ENCODE results near the gene AGK. TPM values are rescaled to one million over a fixed set of nuclear protein-coding genes. Genes with fewer than 3 reads are reported as not detected.

Gene AGK
- total and polyA plus RNA-seq, 2 donors (not counting 1 experiment from before 2014, with no cell fraction given): 12.8 to 26.1 TPM

DNA sequence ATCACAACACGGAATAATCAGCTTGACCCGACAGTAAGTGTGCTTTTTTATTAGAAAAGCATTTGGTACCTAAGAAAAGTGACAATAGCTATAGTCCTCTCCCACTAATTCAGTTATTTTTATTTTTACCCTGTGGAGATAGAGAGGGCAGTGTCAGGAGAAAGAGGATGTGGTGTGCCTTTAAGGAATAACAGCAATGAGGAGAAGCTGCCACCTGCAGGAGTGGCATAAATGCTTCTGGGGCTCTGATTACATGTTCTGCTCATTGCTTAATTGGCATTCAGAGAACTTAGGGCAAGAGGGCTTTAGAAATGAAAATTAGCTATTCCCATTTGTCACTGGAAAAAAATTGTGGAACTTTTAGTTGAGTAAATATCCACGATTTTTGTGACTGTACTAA lies 90.7 kb downstream of the AGK start:
- H3K27ac Mint-ChIP-seq: no peak overlapping the region
- ChIA-PET POLR2A (no interaction called here), CTCF (interaction anchor here (1.1 kb wide), 1 partner anchor 96 kb away, joined by 4 read pairs; the partner anchor contains the start of gene SSBP1)
- H3K4me1 ChIP-seq (ENCODE audit: control insufficient read depth in 2 of 2, insufficient read depth in 2 of 2, low read length in 2 of 2): no peaks in the 10 kb centered on the region
- WGBS (ENCODE audit: insufficient coverage): no CpG with 5 or more reads among the region's 3 CpGs
- intact Hi-C loops (cut with micrococcal nuclease): no loop called here
- H3K4me3 Mint-ChIP-seq: no peak overlapping the region
- no peaks in the 10 kb centered on the region for H3K9me3 Mint-ChIP-seq (ENCODE audit: insufficient read depth)
- no peaks in the 10 kb centered on the region for H4K20me1 ChIP-seq (ENCODE audit: control insufficient read depth, insufficient read depth, low read length, poor library complexity, severe bottlenecking)
- H2AFZ ChIP-seq (ENCODE audit: insufficient read depth, low read depth, low read length, poor library complexity, severe bottlenecking): no peak overlapping the region
- H3K4me3 ChIP-seq (ENCODE audit: control extremely low read depth in 1 of 5, extremely low read depth in 1 of 5, insufficient read depth in 1 of 5, low read depth in 2 of 5, low read length in 4 of 5): no peak overlapping the region
- H3K27me3 Mint-ChIP-seq: no peaks in the 10 kb centered on the region
- DNase-seq (no peak), ATAC-seq (ENCODE audit: low read depth) (no peak)
- H3K4me1 Mint-ChIP-seq: no peaks in the 10 kb centered on the region
- H3K9ac ChIP-seq (ENCODE audit: low read length): no peak overlapping the region
- no peaks in the 10 kb centered on the region for H3K27me3 ChIP-seq (replicated peaks in 1 of 4; ENCODE audit: control extremely low read depth in 1 of 4, control insufficient read depth in 3 of 4, insufficient read depth in 4 of 4, low read length in 3 of 4)
- no peak overlapping the region for H3K27ac ChIP-seq (ENCODE audit: low read length in 2 of 2)
- no peak overlapping the region for H3K4me2 ChIP-seq (replicated peaks; ENCODE audit: low read depth, low read length, poor library complexity, severe bottlenecking)
- TF ChIP-seq, protein P1, sequence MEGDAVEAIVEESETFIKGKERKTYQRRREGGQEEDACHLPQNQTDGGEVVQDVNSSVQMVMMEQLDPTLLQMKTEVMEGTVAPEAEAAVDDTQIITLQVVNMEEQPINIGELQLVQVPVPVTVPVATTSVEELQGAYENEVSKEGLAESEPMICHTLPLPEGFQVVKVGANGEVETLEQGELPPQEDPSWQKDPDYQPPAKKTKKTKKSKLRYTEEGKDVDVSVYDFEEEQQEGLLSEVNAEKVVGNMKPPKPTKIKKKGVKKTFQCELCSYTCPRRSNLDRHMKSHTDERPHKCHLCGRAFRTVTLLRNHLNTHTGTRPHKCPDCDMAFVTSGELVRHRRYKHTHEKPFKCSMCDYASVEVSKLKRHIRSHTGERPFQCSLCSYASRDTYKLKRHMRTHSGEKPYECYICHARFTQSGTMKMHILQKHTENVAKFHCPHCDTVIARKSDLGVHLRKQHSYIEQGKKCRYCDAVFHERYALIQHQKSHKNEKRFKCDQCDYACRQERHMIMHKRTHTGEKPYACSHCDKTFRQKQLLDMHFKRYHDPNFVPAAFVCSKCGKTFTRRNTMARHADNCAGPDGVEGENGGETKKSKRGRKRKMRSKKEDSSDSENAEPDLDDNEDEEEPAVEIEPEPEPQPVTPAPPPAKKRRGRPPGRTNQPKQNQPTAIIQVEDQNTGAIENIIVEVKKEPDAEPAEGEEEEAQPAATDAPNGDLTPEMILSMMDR (IDR thresholded peaks at IDR 0.05): no peak
- no peak for TF ChIP-seq EZH2 (IDR thresholded peaks at IDR 0.05; ENCODE audit: borderline replicate concordance, insufficient read depth, low read depth, low read length, poor library complexity, severe bottlenecking)
- H3K9me3 ChIP-seq (ENCODE audit: control extremely low read depth in 1 of 3, control insufficient read depth in 2 of 3, insufficient read depth in 1 of 3, low read length in 2 of 3): no peaks in the 10 kb centered on the region
- peaks cover 8 to 10% of the 10 kb centered on the region in 2 experiments for H3K36me3 ChIP-seq (replicated peaks in 1 of 2; ENCODE audit: control extremely low read depth in 1 of 2, control insufficient read depth in 1 of 2, extremely low read depth in 1 of 2, insufficient read depth in 2 of 2, low read length in 1 of 2)
- no peaks in the 10 kb centered on the region for H3K79me2 ChIP-seq (ENCODE audit: control insufficient read depth, insufficient read depth, low read length)

- Histone ChIP-seq H3K27ac (ENCODE audit: low read length in 2 of 2) (no peak overlapping the region), H3K4me1 (ENCODE audit: control insufficient read depth in 2 of 2, insufficient read depth in 2 of 2, low read length in 2 of 2) (peaks cover 8 to 16% of the 10 kb centered on the region in 2 donors), H3K4me2 (replicated peaks; ENCODE audit: low read depth, low read length, poor library complexity, severe bottlenecking) (no peak overlapping the region), H3K27me3 (replicated peaks in 1 of 4; ENCODE audit: control extremely low read depth in 1 of 4, control insufficient read depth in 3 of 4, insufficient read depth in 4 of 4, low read length in 3 of 4) (no peaks in the 10 kb centered on the region), H4K20me1 (ENCODE audit: control insufficient read depth, insufficient read depth, low read length, poor library complexity, severe bottlenecking) (no peaks in the 10 kb centered on the region), H3K36me3 (replicated peaks in 1 of 2; ENCODE audit: control extremely low read depth in 1 of 2, control insufficient read depth in 1 of 2, extremely low read depth in 1 of 2, insufficient read depth in 2 of 2, low read length in 1 of 2) (peaks cover 6% of the 10 kb centered on the region in 2 experiments), H3K9me3 (ENCODE audit: control extremely low read depth in 1 of 3, control insufficient read depth in 2 of 3, insufficient read depth in 1 of 3, low read length in 2 of 3) (no peaks in the 10 kb centered on the region), H2AFZ (ENCODE audit: insufficient read depth, low read depth, low read length, poor library complexity, severe bottlenecking) (no peak overlapping the region), H3K79me2 (ENCODE audit: control insufficient read depth, insufficient read depth, low read length) (no peaks in the 10 kb centered on the region), H3K9ac (ENCODE audit: low read length) (no peak overlapping the region), H3K4me3 (ENCODE audit: control extremely low read depth in 1 of 5, extremely low read depth in 1 of 5, insufficient read depth in 1 of 5, low read depth in 2 of 5, low read length in 4 of 5) (no peak overlapping the region)
- ChIA-PET CTCF (no interaction called here), POLR2A (no interaction called here)
- Mint-ChIP-seq H3K4me3 (no peak overlapping the region), H3K4me1 (peaks cover 20% of the 10 kb centered on the region), H3K9me3 (ENCODE audit: insufficient read depth) (no peaks in the 10 kb centered on the region), H3K27ac (no peak overlapping the region), H3K27me3 (no peaks in the 10 kb centered on the region)
- ATAC-seq (ENCODE audit: low read depth) (no peak), DNase-seq (no peak)
- intact Hi-C loops (cut with micrococcal nuclease): no loop called here
- no peak for TF ChIP-seq EZH2 (IDR thresholded peaks at IDR 0.05; ENCODE audit: borderline replicate concordance, insufficient read depth, low read depth, low read length, poor library complexity, severe bottlenecking)
- TF ChIP-seq, protein P1 (IDR thresholded peaks at IDR 0.05): no peak
These were observed 94.0 kb downstream of the AGK start for GRCh38 chr7:141645188-141645587.
